K562 (cell line): Measurements from ENCODE around the gene RNFT1. TPM values are rescaled to one million over a fixed set of nuclear protein-coding genes. Genes with fewer than 3 reads are reported as not detected.
A peak's percentile ranks its signal among the peaks of the same experiment; 100 is the strongest.

ENCODE experiments used
- AFF4 ChIP-seq: sonication (generic); formaldehyde crosslinking; IDR thresholded peaks from 2 replicates; pipeline ENCODE4 v1.8.0; 2023; ENCODE audit warnings: mild to moderate bottlenecking, missing genetic modification reagents
- BACH1 ChIP-seq: fragments of 200-800 bp; sonication (Bioruptor generic); IDR thresholded peaks from 2 replicates; pipeline ENCODE4 v1.6.1; 2016; ENCODE audit warnings: missing genetic modification characterization, missing compliant biosample characterization
- CEBPZ ChIP-seq: fragments of 150-350 bp; IDR thresholded peaks from 2 replicates; pipeline ENCODE4 v1.6.1; 2014; ENCODE audit warnings: low read depth, mild to moderate bottlenecking, low read length, borderline replicate concordance
- CREB1 ChIP-seq, 2 experiments: sonication (generic) in 1 of 2; formaldehyde crosslinking in 1 of 2; IDR thresholded peaks; 2 replicates each; pipeline versions ENCODE4 v1.6.1 to v1.8.0; 2012 to 2022; ENCODE audit warnings: inconsistent platforms in 1 of 2, mild to moderate bottlenecking in 1 of 2, missing genetic modification reagents in 1 of 2, moderate library complexity in 1 of 2
- CSDE1 ChIP-seq, 2 experiments: fragments of 450-650 bp; IDR thresholded peaks; 2 replicates each; pipeline ENCODE4 v1.6.1; 2016; ENCODE audit warnings: mild to moderate bottlenecking in 1 of 2
- CTBP1 ChIP-seq: fragments of 450-650 bp; IDR thresholded peaks from 2 replicates; pipeline ENCODE4 v1.6.1; 2016; ENCODE audit warnings: borderline replicate concordance
- DPF2 ChIP-seq: fragments of 450-650 bp; IDR thresholded peaks from 2 replicates; pipeline ENCODE4 v1.6.1; 2016
- MAZ ChIP-seq, 2 experiments: fragments of 450-650 bp in 1 of 2; sonication (generic) in 1 of 2; formaldehyde crosslinking; IDR thresholded peaks in 1 of 2; conservative IDR thresholded peaks in 1 of 2; 2 replicates each; pipeline versions ENCODE4 v1.4.0 to v1.5.0; 2020; ENCODE audit warnings: mild to moderate bottlenecking in 1 of 2, missing genetic modification reagents in 1 of 2
- NFRKB ChIP-seq: fragments of 450-650 bp; IDR thresholded peaks from 2 replicates; pipeline ENCODE4 v1.6.1; 2016; ENCODE audit warnings: low read depth
- SRSF3 ChIP-seq: fragments of 200-400 bp; formaldehyde crosslinking; IDR thresholded peaks from 2 replicates; pipeline ENCODE4 v1.6.1; 2016; ENCODE audit warnings: mild to moderate bottlenecking, low read length, moderate library complexity; ENCODE audit not compliant: insufficient read depth
- TRIM24 ChIP-seq, 2 experiments: fragments of 450-650 bp; IDR thresholded peaks; 2 replicates each; pipeline ENCODE4 v1.6.1; 2016
- U2AF1 ChIP-seq: fragments of 200-400 bp; formaldehyde crosslinking; optimal IDR thresholded peaks from 2 replicates; pipeline ENCODE3; 2017; ENCODE audit warnings: mild to moderate bottlenecking, low read depth, low read length, moderate library complexity
- ZBTB11 ChIP-seq, 3 experiments: fragments of 200-800 bp in 1 of 3; fragments of 250-450 bp in 1 of 3; fragments of 450-650 bp in 1 of 3; sonication (Bioruptor Pico) in 1 of 3; sonication (Bioruptor generic) in 1 of 3; formaldehyde crosslinking in 1 of 3; IDR thresholded peaks; 2 replicates each; pipeline versions ENCODE4 v1.6.1 to v1.8.0; 2016 to 2022; ENCODE audit warnings: mild to moderate bottlenecking in 2 of 3, missing genetic modification characterization in 2 of 3, missing compliant biosample characterization in 1 of 3, moderate library complexity in 1 of 3
- polyA plus RNA-seq, 8 experiments: library from polyadenylated mRNA; depleted of rRNA in 4 of 8; stranded (reverse) in 5 of 8; unstranded in 3 of 8; fragments of >200 nt; fragmentation: Nextera tagmentation in 2 of 8; fragmentation: Illumina TruSeq in 1 of 8; extraction: Ambion mirVana in 2 of 8; extraction: Trizol in 1 of 8; gene quantifications; 2 replicates each; pipeline versions ENCODE4 v1.2.1 to v1.2.3, GENCODE V29; 2011 to 2014; ENCODE audit warnings: inconsistent platforms in 1 of 8, missing spikeins in 1 of 8
- total RNA-seq, 7 experiments: library from RNA; depleted of rRNA in 6 of 7; stranded (reverse); fragments of >200 nt in 6 of 7; fragmentation: Illumina TruSeq in 2 of 7; extraction: Trizol in 2 of 7; gene quantifications; 2 replicates each; pipeline versions ENCODE4 v1.2.1 to v1.2.3, GENCODE V29; 2011 to 2021; ENCODE audit warnings: low replicate concordance in 1 of 7
- TF ChIP-seq, protein P1 (sequence below): fragments of 450-650 bp; conservative IDR thresholded peaks from 2 replicates; pipeline ENCODE4 v1.6.1; 2016; ENCODE audit warnings: missing genetic modification characterization, low read depth, mild to moderate bottlenecking, control low read depth, missing compliant biosample characterization

The RNFT1 gene
- total and polyA plus RNA-seq, 9 of the 15 experiments (the other 6 are each of a cell fraction or from before 2014, with no cell fraction given) = 15.8 to 61.3 (median 23.5) TPM

GRCh38 chr17:59963738-59964481 is 630 bp downstream of the RNFT1 start (continued):
- no peak for TF ChIP-seq AFF4 (CRISPR knock-in tag)
- TF ChIP-seq CREB1 (IDR thresholded peaks at IDR 0.05) = no peak
- TF ChIP-seq CREB1 (CRISPR knock-in tag; IDR thresholded peaks at IDR 0.05) = no peak; the same call in 1 of the 2 replicates
- TF ChIP-seq CSDE1 (IDR thresholded peaks at IDR 0.05) = no peak
- TF ChIP-seq NFRKB = no peak
- no peak for TF ChIP-seq SRSF3
- TF ChIP-seq BACH1 (tag) = peak; percentile 49; the same call in 1 of the 2 replicates
- peak in 1 of 3 experiments; percentile 62; a peak in 1 of 6 replicates for TF ChIP-seq ZBTB11 (CRISPR knock-in tag; IDR thresholded peaks at IDR 0.05)
- no peak for TF ChIP-seq CTBP1
- TF ChIP-seq, protein P1, sequence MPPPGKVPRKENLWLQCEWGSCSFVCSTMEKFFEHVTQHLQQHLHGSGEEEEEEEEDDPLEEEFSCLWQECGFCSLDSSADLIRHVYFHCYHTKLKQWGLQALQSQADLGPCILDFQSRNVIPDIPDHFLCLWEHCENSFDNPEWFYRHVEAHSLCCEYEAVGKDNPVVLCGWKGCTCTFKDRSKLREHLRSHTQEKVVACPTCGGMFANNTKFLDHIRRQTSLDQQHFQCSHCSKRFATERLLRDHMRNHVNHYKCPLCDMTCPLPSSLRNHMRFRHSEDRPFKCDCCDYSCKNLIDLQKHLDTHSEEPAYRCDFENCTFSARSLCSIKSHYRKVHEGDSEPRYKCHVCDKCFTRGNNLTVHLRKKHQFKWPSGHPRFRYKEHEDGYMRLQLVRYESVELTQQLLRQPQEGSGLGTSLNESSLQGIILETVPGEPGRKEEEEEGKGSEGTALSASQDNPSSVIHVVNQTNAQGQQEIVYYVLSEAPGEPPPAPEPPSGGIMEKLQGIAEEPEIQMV (tag) = no peak
- TF ChIP-seq U2AF1 = no peak
- TF ChIP-seq MAZ (CRISPR knock-in tag; conservative IDR thresholded peaks at IDR 0.05 in 1 of 2, IDR thresholded peaks at IDR 0.05 in 1 of 2) = no peak
- TF ChIP-seq DPF2 = peak; percentile 24; the same call in 1 of the 2 replicates
- no peak for TF ChIP-seq CEBPZ
- TF ChIP-seq TRIM24 (IDR thresholded peaks at IDR 0.05) = no peak
